NCI-H524 treated with DMSO at 0.1 percent for 48 hours (cell line): Measurements from ENCODE around the gene ELP1.
"Not testable (repeated sequence)": the region's sequence is repeated elsewhere in the genome, so short reads cannot be mapped to it uniquely, and the experiment has no call there.

ENCODE experiments used
- DNase-seq: peaks from one replicate; lab custom pipeline; 2025; lab: John Stamatoyannopoulos, UW

The ELP1 gene

DNA sequence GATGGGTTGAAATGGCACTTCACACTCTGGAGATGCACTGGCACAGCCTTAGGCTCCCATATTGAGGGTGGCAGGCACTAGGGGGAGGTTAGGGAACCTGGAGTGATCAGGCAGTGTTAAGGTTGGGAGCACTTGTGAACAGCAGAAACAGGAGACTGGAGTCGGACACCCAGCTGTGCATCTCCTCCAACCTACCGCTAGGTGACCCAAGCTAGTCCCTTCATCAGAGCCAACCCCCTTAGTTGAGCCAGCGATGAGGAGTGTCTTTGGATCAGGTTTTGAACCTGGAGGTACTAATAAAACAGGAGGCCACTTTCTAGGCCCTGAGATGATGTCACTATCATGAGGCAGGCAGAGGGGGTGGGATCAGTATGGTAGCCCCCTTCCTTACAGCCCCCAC, 79.8 kb downstream of the ELP1 start:
- DNase-seq = no peak

DNA sequence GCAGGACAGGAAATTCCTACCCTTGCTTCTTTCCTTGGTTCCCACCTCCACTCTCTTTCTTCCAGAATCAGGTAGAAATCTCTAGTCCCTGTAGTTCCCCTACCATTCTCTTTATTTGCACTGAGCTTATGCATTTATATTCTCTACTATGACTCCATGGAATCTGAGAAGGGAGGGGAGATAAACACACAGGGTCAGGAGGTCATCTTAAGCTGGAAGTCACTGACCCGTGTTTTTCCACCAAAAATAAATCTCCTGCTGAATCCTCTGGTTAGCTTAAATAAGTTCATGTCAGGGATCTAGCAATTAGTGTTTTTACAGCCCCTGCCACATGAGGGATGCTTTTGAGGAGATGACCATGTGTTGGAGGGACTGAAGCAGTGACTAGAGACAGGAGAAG, 81.8 kb downstream of the ELP1 start:
- DNase-seq = no peak

DNA sequence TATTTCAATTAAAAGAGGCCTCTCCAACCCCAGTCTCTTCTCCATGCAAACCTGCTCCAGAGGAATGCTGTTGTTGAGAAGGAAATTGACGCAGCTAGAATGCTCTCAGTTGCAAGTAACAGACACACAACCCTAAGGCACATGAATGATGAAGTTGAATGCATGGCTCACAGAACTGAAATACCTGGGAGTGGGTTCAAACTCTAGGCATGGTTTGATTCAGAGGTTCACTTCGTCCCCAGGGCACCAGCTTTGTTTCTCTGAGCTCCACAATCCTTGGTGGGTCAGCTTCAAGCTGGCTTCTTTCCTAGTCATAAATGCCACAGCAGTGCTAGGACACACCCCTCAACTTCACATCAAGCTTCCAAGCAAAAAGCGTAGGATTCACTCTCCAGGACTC, 82.8 kb downstream of the ELP1 start:
- no peak for DNase-seq

DNA sequence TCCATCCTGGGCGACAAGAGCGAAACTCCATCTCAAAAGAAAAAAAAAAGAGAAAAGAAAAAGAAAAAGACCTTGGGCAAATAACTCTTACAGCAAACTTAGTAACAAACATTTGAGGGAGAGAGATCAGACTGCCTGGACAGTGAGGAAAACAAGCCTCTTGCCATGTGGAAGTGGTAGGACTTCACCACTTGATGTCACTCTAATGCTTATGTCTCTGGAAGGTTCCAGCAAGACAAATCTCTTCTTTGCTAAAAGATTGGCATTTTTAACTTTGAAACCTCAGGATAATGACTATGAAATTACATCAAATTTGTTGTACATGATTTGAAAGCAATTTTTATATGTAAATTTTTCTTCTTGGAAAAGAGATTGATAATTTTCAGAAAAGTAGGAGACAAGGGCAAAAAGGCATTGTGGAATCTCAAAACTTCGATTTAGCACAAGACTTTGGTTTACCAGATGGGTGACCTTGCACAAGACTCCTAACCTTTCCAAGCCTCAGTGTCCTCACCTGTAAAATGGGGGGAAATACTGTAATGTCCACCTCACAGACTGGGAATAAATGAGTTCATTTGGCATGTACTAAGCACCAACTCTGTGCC, 83.5 kb downstream of the ELP1 start:
- DNase-seq = no peak

DNA sequence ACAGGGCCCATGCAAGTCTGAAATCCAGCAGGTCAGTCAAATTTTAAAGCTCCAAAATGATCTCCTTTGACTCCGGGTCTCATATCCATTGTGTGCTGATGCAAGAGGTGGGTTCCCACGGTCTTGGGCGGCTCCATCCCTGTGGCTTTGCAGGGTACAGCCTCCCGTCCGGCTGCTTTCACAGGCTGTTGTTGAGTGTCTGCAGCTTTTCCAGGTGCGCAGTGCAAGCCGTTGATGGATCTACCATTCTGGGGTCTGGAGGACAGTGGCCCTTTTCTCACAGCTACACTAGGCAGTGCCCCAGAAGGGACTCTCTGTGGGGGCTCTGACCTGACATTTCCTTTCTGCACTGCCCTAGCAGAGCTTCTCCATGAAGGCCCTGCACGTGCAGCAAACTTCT, 85.6 kb downstream of the ELP1 start:
- DNase-seq = not testable (repeated sequence)

DNA sequence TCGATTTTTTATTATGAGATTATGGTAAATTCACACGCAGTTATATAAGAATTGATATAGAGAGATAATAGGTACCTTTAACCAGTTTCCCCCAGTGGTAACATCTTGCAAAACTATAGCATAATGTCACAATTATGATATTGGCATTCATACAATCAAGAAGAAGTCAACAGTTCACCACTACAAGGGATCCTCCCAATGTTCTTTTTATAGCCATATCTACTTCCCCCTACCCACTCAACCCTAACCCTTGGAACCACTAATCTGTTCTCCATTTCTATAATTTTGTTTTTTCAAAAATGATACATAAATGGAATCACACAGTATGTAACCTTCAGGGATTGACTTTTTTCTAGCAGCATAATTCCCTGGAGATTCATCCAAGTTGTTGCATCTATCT, 88.0 kb downstream of the ELP1 start:
- no peak for DNase-seq

DNA sequence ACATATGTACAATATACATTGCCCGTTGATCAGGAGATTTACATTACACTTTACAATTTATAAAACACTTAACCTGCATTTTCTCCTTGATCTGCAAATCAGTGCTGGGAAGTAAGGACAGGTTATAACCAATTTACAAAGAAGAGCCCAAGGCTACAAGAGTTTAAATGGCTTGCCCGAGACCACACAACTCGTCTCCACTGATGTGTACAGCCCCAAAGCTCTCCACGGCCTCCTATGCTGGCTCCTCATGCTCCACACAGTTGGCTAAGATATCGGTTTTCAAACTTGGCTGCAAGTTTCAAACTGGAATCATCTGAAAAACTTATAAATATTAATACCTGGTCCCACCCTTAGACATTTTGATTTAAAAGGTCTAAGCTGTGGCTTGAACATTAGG, 88.4 kb downstream of the ELP1 start:
- DNase-seq = no peak

DNA sequence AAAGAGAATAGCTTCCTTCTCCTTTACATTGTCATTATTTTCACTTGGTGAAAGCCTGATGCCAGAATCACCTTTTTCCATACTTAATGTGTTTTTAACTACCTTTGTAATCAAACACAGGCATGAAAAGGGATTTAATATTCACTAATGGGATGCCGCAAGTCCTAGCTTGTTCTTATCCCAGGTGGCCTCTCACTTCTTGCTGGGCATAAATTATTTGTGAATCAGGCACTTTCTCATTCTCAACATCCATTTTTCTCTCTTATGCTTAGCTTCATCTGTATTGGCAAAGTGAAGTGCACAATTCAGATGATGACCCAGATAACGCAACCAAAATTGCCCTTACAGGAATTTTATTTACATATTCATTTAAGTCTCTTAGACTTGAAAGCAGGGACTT, 89.1 kb downstream of the ELP1 start:
- DNase-seq = peak; percentile 70

DNA sequence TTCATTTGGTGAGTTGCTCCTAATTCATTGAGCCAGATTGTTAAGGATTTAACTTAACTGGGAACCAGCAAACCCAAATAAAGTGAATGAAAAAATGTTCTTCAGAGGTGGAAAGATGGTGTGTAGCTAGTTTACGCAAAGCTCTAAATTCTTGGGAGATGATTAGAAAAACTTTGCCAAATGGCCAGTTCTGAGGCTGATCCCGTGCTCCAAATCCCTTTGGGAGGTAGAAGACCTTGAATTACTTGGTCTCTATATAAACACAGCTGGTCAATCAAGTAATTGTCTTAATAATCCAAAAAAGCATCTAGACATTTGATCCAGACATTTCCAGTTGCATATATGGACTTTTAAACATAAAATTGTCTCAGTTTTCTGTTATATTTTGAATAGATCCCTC, 89.5 kb downstream of the ELP1 start:
- peak; percentile 63 for DNase-seq

DNA sequence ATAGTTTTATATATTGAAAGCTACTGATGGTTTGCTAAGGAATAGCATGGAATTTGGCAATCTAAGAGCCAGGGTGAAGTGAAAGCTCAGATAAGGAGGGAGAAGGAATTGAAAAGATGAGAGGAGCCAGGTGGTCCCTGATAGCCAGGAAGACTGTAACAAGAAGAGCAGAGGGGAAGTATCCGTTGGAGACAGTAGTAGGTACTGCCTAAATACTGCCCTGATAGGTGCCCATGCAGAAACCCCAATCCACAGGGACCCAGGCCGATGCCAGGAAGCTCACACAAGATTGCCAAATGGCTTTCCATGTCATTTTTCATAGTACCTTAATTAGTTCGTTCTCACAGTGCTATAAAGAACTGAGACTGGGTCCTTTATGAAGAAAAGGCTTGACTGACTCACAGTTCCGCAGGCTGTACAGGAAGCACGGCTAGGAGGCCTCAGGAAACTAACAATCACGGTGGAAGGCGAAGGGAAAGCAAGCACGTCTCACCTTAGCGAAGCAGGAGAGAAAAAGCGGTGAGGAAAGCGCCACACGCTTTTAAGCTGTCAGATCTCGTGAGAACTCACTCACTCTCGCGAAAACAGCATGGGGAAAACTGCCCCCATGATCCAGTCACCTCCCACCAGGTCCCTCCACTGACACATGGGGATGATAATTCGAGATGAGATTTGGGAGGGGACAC, 91.2 kb downstream of the ELP1 start:
- no peak for DNase-seq

DNA sequence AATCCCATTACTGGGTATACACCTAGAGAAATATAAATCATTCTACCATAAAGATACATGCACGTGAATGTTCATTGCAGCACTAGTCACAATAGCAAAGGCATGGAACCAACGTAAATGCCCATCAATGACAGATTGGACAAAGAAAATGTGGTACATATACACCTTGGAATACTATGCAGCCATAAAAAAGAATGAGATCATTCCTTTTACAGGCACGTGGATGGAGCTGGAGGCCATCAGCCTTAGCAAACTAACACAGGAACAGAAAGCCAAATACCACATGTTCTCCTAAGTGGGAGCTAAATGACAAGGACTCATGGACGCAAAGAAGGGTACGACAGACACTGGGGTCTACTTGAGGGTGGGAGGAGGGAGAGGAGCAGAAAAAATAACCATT, 94.4 kb downstream of the ELP1 start:
- DNase-seq = not testable (repeated sequence)

DNA sequence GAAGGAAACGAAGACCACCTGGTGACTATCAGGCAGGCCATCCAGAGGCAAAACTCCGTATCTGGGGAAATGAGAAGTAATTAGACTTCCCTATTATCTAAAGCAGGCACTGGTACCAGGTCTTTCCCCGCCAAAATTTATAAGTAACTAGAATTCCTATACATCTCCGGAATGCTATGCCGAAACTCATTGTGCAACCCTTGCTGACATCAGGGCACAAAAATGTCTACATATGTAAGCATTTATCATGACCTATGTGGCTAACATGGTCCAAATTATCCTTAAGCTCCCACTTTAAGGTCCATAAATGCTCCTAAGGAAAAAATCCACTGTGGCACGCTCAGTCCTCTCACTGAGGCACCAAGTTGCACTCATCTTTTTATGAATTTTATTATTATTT, 95.9 kb downstream of the ELP1 start:
- no peak for DNase-seq

DNA sequence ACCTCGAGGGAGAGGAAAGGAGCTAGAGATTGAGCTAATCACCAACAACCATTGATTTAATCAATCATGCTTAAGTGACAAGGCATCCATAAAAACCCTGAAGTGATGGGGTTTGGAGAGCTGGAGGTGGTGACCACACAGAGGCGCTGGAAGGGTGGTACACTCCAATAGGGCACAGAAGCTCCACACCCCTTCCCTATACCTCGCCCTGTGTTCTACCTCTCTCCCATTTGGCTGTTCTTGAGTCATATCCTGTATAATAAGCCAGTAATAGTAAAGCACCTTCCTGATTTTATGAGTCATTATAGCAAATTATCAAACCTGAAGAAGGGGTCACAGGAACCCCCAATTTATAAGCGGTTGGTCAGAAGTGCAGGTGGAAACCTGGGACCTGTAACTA, 96.4 kb downstream of the ELP1 start:
- DNase-seq = no peak

DNA sequence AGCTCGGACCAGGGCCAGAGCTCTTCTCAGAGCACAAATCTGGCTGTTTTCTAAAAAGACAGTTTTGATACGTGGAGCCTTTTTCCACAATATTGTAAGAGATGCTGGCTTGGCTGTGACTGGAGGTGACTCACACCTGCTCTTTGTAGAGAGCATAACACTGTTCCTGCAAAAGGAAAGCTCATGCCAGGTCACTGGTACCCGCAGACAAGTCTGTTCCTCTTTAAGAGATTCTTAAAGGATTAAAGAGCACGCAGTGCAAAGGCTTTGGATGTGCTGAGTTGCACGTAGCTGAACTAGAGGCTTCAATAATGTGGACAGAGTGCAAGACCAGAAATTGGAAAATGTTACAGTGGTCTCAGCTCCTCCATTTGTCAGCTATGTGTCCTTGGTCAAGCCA, 97.1 kb downstream of the ELP1 start:
- no peak for DNase-seq

DNA sequence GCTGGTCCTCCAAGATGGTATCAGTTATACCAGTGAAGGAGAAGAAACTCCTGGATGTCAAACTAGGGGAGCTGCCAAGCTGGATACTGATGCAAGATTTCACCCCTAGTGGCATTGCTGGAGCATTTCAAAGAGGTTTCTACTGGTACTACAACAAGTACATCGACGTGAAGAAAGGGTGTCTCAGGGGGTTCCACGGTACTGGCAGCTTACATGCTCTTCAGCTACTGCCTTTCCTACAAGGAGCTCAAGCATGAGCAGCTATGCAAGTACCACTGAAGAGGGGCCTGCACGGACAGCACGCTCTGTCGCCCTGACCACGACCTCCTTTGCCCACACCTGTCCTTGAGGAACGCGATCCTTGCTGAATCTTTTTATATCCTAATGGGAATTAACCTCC, 97.6 kb downstream of the ELP1 start:
- no peak for DNase-seq

DNA sequence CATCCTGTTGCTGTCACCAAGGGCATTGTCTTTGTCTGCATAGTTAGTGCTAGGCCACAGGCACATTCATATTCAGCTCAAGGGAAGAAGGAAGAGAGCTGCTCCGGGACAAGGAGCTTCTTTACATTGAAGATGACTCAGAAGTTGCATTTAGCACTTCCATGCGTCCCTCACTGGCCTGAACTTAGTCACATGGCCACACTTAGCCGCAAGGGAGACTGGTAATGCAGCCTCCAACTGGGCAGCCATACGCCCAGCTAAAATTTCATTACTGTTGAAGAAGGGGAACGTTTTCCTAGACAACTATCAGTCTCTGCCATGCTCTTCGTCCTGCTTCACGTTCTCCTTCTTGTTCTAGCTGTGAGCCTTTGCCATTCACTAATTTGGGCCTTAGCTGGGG, 98.1 kb downstream of the ELP1 start:
- DNase-seq = no peak

DNA sequence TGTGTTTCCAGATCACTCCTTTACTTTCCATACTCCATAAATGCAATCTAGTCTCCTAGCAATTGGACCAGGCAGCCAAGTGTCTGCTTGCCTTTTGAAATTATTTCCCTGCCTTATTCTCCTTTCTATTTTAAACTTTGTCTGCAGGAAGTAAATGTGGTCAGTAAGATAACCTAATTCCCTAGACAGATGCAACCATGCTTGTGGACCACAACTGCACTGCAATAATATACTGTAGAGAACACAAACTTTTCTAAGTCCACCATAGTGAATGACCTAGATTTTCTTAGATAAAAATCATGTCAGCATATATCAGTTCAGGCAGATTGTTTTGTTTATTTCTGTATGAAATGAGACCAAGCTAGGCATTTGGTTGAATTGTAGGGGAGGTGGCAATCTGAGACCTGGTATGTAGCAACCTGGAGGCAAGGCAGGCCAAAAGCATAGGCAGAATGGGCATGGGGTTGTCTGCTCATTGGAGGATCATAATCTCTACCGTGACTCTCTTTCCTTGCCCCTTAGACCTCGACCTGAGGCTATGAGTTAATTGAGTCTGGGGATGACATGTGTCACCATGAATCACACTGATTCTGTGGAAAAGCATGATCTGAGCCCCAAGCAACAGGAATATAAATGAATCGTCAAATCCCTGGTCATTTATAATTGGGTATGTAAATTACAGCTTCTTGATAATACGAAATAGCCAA, 98.8 kb downstream of the ELP1 start:
- DNase-seq = no peak

DNA sequence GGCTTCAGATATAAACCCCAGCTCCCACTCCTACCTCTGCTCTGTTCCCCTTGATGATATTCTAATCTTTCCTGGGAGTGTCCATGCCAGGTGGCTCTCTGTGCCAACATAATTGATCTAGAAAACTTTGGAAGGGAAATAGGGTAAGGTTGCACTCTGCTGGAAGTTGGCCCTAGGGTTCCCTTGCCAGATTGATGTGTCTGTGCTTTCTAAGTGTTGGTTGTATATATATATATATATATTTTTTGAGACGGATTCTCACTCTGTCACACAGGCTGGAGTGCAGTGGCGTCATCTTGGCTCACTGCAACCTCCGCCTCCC, 101.8 kb downstream of the ELP1 start:
- DNase-seq = no peak

DNA sequence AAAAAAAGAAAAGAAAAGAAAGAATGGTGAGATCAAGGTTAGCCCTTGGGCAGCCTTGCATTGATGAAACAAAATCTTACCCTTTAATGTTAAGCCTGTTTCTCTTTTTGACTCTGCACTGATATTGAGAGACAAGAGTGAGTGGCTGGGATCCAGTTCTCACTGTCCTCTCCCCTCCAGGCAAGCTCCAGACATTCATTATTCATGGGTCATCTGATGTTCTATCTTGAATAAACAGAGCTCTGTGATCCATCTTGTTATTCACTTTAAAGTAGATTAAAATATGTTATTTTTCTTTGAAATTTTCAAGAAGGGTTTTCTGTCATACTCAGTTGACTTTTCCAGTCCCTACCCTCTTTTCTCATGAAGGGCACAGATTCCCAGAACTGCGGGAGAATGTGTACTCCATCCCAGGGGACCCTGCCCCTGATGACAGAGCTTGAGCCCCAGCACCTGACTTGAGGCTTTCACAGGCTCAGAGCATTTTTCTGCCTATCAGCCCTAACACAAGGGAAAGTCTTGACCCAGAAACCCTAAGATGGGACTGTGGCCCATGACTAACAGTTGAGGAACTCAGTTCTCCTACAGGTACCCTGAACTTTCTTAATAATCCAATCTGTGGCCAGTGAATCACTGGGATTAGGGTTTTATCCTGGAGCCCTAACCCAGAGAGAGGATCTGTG, 102.3 kb downstream of the ELP1 start:
- DNase-seq = no peak

DNA sequence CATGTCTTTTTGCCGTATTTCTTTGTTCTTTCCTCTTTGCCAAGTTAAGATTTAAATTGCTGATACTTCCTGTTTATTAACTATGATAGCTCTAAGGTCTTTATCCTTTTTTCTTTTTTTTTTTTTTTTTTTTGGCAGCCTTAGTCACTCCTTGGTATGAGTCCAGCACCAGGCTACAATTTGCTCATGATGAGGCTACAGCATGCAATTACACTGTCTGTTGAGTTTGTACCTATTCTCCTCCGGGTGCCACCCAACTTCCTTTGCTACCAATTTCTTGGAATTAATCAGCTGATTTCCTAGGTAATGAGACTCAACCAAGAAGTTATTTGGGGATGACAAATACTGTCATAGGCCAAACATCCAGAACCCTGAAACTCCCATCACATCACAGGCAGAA, 103.7 kb downstream of the ELP1 start:
- DNase-seq = no peak

DNA sequence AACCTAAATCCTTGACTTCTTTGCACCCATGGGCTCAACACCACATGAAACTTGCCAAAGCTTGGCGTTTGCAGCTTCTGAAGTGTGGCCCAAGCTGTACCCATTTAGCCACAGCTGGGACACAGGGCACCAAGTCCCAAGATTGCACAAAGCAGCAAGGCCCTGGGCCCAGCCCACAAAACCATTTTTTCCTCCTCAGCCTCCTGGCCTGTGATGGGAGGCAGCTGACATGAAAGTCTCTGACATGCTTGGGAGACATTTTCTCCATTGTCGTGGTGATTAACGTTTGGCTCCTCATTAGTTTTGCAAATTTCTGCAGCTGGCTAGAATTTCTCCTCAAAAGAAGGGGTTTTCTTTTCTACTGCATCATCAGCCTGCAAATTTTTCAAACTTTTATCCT, 110.1 kb downstream of the ELP1 start:
- DNase-seq = no peak
